ENCODE data around the gene CHST11. TPM values are rescaled to one million over a fixed set of nuclear protein-coding genes. Genes with fewer than 3 reads are reported as not detected.

Gene CHST11
- total RNA-seq, 1 donor from 2014 or later = 11.4 TPM

- peaks cover 3% of the 10 kb centered on the region for H3K9me3 Mint-ChIP-seq (ENCODE audit: low read depth)
- H3K36me3 Mint-ChIP-seq (ENCODE audit: insufficient read depth) = no peaks in the 10 kb centered on the region
- no peak for DNase-seq (ENCODE audit: low spot score, unreplicated experiment)
- H3K27ac Mint-ChIP-seq = no peak overlapping the region
- TF ChIP-seq CTCF (IDR thresholded peaks at IDR 0.05; ENCODE audit: unreplicated experiment) = no peak
- H3K4me3 Mint-ChIP-seq (ENCODE audit: low read depth) = no peak overlapping the region
- H3K27me3 Mint-ChIP-seq = no peaks in the 10 kb centered on the region
- H3K4me1 Mint-ChIP-seq (ENCODE audit: low read depth) = no peaks in the 10 kb centered on the region
Measured at GRCh38 chr12:104746467-104747088, 289.8 kb downstream of the CHST11 start.

GRCh38 chr12:104747330-104747729 lies 290.6 kb downstream of the CHST11 start:
- H3K27ac Mint-ChIP-seq = no peak overlapping the region

GRCh38 chr12:104747955-104748354 lies 291.2 kb downstream of the CHST11 start:
- Mint-ChIP-seq H3K9me3 (ENCODE audit: low read depth) (peaks cover 3% of the 10 kb centered on the region), H3K36me3 (ENCODE audit: insufficient read depth) (no peaks in the 10 kb centered on the region), H3K4me1 (ENCODE audit: low read depth) (no peaks in the 10 kb centered on the region), H3K27ac (no peak overlapping the region), H3K27me3 (no peaks in the 10 kb centered on the region), H3K4me3 (ENCODE audit: low read depth) (no peak overlapping the region)
- DNase-seq (ENCODE audit: low spot score, unreplicated experiment) = no peak
- TF ChIP-seq CTCF (IDR thresholded peaks at IDR 0.05; ENCODE audit: unreplicated experiment) = no peak

More at GRCh38 chr12:104747330-104747729, 290.6 kb downstream of the CHST11 start:
- no peaks in the 10 kb centered on the region for H3K4me1 Mint-ChIP-seq (ENCODE audit: low read depth)
- H3K4me3 Mint-ChIP-seq (ENCODE audit: low read depth) = no peak overlapping the region
- DNase-seq (ENCODE audit: low spot score, unreplicated experiment) = no peak
- peaks cover 3% of the 10 kb centered on the region for H3K9me3 Mint-ChIP-seq (ENCODE audit: low read depth)
- H3K27me3 Mint-ChIP-seq = no peaks in the 10 kb centered on the region
- no peak for TF ChIP-seq CTCF (IDR thresholded peaks at IDR 0.05; ENCODE audit: unreplicated experiment)
- H3K36me3 Mint-ChIP-seq (ENCODE audit: insufficient read depth) = no peaks in the 10 kb centered on the region

- TF ChIP-seq CTCF (IDR thresholded peaks at IDR 0.05; ENCODE audit: unreplicated experiment) = no peak
- no peaks in the 10 kb centered on the region for H3K36me3 Mint-ChIP-seq (ENCODE audit: insufficient read depth)
- peaks cover 3% of the 10 kb centered on the region for H3K9me3 Mint-ChIP-seq (ENCODE audit: low read depth)
Measured at GRCh38 chr12:104748356-104748755, 291.6 kb downstream of the CHST11 start.

GRCh38 chr12:104748790-104749189 lies 292.0 kb downstream of the CHST11 start:
- no peaks in the 10 kb centered on the region for H3K36me3 Mint-ChIP-seq (ENCODE audit: insufficient read depth)
- no peak for DNase-seq (ENCODE audit: low spot score, unreplicated experiment)
- H3K9me3 Mint-ChIP-seq (ENCODE audit: low read depth) = peaks cover under 1% of the 10 kb centered on the region
- H3K27me3 Mint-ChIP-seq = no peaks in the 10 kb centered on the region
- H3K4me1 Mint-ChIP-seq (ENCODE audit: low read depth) = no peaks in the 10 kb centered on the region
- no peak overlapping the region for H3K27ac Mint-ChIP-seq
- no peak for TF ChIP-seq CTCF (IDR thresholded peaks at IDR 0.05; ENCODE audit: unreplicated experiment)
- H3K4me3 Mint-ChIP-seq (ENCODE audit: low read depth) = no peak overlapping the region

More at GRCh38 chr12:104748356-104748755, 291.6 kb downstream of the CHST11 start:
- Mint-ChIP-seq H3K27me3 (no peaks in the 10 kb centered on the region), H3K4me3 (ENCODE audit: low read depth) (no peak overlapping the region), H3K27ac (no peak overlapping the region), H3K4me1 (ENCODE audit: low read depth) (no peaks in the 10 kb centered on the region)
- no peak for DNase-seq (ENCODE audit: low spot score, unreplicated experiment)
